Adrenal gland (tissue), 5 donors: Measurements from ENCODE around the gene VEZT.

Experiments used
- POLR2A ChIP-seq, 2 donors: fragments of 450-650 bp; IDR thresholded peaks; one replicate each; pipeline ENCODE4 v1.6.1; 2017; ENCODE audit warnings: antibody characterized with exemption in 2 of 2, mild to moderate bottlenecking in 2 of 2, moderate library complexity in 1 of 2
- TF ChIP-seq, protein P1 (sequence below), 6 experiments: fragments of 450-650 bp in 4 of 6; fragments of 200-600 bp in 2 of 6; sonication (generic) in 1 of 6; IDR thresholded peaks; 1 replicate in 5 of 6; 2 replicates in 1 of 6; pipeline versions ENCODE4 v1.5.1 to v1.8.0; 2016 to 2021; ENCODE audit warnings: antibody characterized with exemption in 6 of 6, mild to moderate bottlenecking in 2 of 6, moderate library complexity in 1 of 6
- donor health status: DM: no; HTN: no; CAD: no.

DNA sequence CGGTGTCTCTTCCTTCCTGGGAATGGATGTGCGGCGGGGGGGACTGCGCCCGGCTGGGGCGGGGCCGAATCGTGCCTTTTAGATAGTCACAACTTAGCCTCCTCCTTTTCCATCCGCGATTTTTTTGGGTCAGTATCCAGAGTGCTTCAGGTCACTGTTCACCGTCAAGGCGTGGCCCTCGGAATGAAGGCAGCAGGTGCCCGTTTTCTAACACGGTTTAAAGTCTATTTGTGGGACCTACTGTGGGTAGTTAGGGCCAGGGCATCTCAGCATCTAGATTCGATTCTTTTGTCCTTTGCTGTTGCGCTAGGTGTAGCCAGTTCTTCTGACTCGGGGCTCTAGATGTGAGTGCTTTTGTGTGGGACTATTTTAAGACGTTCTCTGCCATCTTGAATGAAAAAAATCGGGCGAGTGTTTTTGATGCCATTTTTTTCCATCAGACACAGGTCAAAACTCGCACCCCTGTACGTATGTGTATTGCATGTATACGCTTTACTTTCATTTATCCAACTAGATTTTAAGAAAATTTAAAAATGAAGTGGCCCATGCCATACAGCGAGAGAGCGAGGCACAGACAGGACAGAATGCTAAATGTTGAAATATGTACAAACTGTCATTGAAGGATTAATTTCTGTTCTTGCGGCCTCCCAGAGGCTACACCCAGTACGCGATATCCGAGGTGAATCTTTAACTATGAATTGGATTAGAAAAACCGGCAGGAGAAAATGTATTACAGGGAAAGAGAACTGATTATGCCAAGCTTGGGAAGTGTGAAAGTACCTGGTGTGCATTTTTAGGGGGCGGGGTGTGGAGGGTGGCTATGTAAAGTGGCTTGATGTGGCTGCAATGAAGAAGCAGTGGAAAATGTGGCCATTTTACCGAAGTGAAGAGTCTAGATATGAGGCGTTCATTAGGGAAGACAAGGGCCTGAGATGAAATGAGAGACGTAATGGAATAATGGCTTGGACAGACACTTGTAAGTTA lies 835 bp downstream of the VEZT start:
- TF ChIP-seq, protein P1, sequence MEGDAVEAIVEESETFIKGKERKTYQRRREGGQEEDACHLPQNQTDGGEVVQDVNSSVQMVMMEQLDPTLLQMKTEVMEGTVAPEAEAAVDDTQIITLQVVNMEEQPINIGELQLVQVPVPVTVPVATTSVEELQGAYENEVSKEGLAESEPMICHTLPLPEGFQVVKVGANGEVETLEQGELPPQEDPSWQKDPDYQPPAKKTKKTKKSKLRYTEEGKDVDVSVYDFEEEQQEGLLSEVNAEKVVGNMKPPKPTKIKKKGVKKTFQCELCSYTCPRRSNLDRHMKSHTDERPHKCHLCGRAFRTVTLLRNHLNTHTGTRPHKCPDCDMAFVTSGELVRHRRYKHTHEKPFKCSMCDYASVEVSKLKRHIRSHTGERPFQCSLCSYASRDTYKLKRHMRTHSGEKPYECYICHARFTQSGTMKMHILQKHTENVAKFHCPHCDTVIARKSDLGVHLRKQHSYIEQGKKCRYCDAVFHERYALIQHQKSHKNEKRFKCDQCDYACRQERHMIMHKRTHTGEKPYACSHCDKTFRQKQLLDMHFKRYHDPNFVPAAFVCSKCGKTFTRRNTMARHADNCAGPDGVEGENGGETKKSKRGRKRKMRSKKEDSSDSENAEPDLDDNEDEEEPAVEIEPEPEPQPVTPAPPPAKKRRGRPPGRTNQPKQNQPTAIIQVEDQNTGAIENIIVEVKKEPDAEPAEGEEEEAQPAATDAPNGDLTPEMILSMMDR (IDR thresholded peaks at IDR 0.05): no peak
- peak in 1 of 2 donors; percentile 51 for TF ChIP-seq POLR2A (IDR thresholded peaks at IDR 0.05)
